HPDE6-E6E7 (cell line): ENCODE measurements around the gene DDX50.
"Not testable (repeated sequence)": the region's sequence is repeated elsewhere in the genome, so short reads cannot be mapped to it uniquely, and the experiment has no call there.

ENCODE experiments used
- DNase-seq: peaks from one replicate; pipeline ENCODE4 v3.0.0; 2011; ENCODE audit warnings: missing footprints; ENCODE audit errors: extremely low spot score

The DDX50 gene

GRCh38 chr10:68900427-68901104 is 549 bp upstream of the DDX50 start:
- peak; percentile 20 for DNase-seq

GRCh38 chr10:68902382-68902781 is 1.3 kb downstream of the DDX50 start:
- no peak for DNase-seq

- no peak for DNase-seq
These were observed 23.5 kb downstream of the DDX50 start for GRCh38 chr10:68924593-68924992.

- DNase-seq, result no peak
These were observed 24.4 kb downstream of the DDX50 start for GRCh38 chr10:68925489-68925888.

- DNase-seq, result not testable (repeated sequence)
These were observed 28.0 kb downstream of the DDX50 start for GRCh38 chr10:68929157-68929556.

- DNase-seq, result not testable (repeated sequence)
These were observed 28.8 kb downstream of the DDX50 start for GRCh38 chr10:68929888-68930287.

GRCh38 chr10:68932860-68933259 is 31.7 kb downstream of the DDX50 start:
- DNase-seq, result not testable (repeated sequence)

- DNase-seq, result no peak
These were observed 33.9 kb downstream of the DDX50 start for GRCh38 chr10:68934994-68935393.

GRCh38 chr10:68938117-68938516 is 37.0 kb downstream of the DDX50 start:
- no peak for DNase-seq

- DNase-seq, result no peak
These were observed 37.8 kb downstream of the DDX50 start for GRCh38 chr10:68938884-68939283.

- DNase-seq, result not testable (repeated sequence)
These were observed 39.8 kb downstream of the DDX50 start for GRCh38 chr10:68940917-68941316.

GRCh38 chr10:68950598-68950997 is 49.5 kb downstream of the DDX50 start:
- DNase-seq, result no peak

- DNase-seq, result no peak
These were observed 53.8 kb downstream of the DDX50 start for GRCh38 chr10:68954904-68955303.

GRCh38 chr10:68955355-68955831 is 54.3 kb downstream of the DDX50 start:
- DNase-seq, result no peak

GRCh38 chr10:68955832-68956532 is 54.9 kb downstream of the DDX50 start, which contains the start of gene DDX21:
Gene DDX21 (plus strand): TSS chr10:68956170. CDS start chr10:68956226, 56 bp downstream.
- DNase-seq, result peak; percentile 93

- no peak for DNase-seq
These were observed 56.1 kb downstream of the DDX50 start for GRCh38 chr10:68957284-68957615.

- DNase-seq, result no peak
These were observed 56.5 kb downstream of the DDX50 start for GRCh38 chr10:68957654-68958053.

- no peak for DNase-seq
These were observed 58.8 kb downstream of the DDX50 start for GRCh38 chr10:68959695-68960527.

- DNase-seq, result no peak
These were observed 62.0 kb downstream of the DDX50 start for GRCh38 chr10:68963151-68963550.

- no peak for DNase-seq
These were observed 72.9 kb downstream of the DDX50 start for GRCh38 chr10:68973975-68974374.

- DNase-seq, result not testable (repeated sequence)
These were observed 74.9 kb downstream of the DDX50 start for GRCh38 chr10:68975936-68976473.

GRCh38 chr10:68979738-68980137 is 78.6 kb downstream of the DDX50 start:
- not testable (repeated sequence) for DNase-seq
